Activated CD4-positive, alpha-beta T cell treated with anti-CD3 and anti-CD28 coated beads for 24 hours (primary cell): ENCODE data around the gene EDNRA.

Source experiments
- DNase-seq, 2 donors: peaks; one replicate each; pipeline ENCODE4 v3.0.0-alpha.2; 2020; ENCODE audit warnings: low read depth in 2 of 2

The EDNRA gene

DNA sequence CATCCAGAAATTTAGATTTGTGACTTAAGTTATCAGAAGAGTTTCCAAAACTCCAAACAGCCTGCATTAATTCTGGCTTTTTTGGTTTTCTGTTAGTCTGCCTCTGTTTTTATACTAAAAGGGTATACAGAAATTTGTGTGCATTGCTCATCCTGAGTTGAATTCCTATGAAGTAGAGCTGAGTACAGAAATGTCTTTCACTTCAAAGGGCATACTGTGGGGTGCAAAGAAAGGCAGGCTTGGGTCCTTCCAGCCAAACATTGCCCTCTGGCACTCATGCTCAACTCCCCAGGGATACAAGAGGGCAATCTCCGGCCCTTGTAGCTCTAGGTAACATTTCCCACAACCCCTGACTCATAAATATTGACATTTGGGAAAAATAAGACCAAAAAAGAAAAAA is 108.7 kb downstream of the EDNRA start:
- DNase-seq: no peak

DNA sequence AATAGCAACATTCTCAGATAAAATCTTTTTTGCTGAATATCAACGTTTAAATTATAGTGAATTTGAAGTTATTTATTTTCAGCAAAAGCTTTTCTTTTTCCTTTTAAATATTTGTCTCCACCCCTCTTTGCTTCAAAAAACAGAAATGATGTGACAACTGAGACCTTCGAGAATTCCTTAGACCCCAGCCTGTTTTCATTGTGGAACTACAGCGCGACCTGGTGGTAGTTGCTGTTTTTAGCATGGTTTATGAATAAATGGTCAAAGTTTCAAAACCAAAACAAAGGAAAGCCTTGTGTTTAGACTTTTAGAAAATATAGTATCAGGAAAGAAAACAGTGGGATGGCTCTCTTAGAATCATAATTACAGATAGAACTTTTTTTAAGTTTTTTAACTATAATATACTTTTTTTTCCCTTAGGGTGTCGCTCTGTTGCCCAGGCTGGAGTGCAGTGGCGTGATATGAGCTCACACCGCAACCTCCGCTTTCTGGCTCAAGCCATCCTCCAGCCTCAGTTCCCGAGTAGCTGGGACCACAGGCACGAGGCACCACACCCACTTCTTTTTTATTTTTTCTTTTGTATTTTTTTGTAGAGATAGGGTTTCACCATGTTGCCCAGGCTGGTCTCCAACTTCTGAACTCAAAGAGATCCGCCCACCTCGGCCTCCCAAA is 109.5 kb downstream of the EDNRA start:
- DNase-seq: peak; percentile 14 to 33

DNA sequence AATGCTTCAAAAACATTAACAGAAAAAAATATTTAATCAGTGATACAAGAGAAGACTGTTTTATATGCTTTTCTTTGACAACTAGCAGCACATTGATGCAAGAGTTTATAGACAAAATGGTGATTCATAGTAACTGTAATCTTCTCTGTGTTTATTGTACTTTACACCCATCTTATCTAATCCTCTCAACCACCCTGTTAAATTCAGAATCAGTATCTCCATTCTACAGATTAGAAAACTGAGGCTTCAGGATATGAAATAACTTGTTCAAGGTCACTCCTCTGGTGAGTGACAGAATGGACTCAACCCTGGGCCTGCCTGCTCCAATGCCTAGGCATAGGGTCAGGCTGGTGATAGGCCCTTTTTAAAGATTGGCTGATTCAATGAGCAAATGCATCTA is 110.2 kb downstream of the EDNRA start:
- no peak for DNase-seq

DNA sequence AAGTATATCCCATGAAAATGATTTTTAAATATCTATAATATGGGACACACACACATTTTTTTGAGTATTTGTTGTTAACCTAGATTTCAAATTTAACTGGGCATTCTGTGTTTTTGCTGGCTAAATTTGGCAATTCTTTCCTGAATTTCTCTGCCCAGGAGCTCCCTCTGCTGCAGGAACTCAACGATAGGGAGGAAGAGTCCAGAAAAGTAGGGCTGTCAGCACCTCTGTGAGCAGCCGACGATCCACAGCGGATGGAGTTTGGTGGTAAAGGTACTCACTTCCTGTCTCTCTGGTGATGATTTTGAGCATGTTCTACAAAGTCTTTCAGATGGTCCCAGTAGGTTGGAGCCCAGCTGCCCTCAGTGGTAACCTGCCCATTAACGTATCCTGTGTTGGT is 113.2 kb downstream of the EDNRA start:
- DNase-seq: no peak
